GM21717 (cell line): ENCODE measurements around the gene DAPK1.

Experiments
- ATAC-seq: cut with Tn5 transposase; IDR thresholded peaks from one replicate; pipeline ENCODE4 v1.9.1; 2021; ENCODE audit warnings: mild to moderate bottlenecking, moderate library complexity; ENCODE audit not compliant: unreplicated experiment

Gene DAPK1

DNA sequence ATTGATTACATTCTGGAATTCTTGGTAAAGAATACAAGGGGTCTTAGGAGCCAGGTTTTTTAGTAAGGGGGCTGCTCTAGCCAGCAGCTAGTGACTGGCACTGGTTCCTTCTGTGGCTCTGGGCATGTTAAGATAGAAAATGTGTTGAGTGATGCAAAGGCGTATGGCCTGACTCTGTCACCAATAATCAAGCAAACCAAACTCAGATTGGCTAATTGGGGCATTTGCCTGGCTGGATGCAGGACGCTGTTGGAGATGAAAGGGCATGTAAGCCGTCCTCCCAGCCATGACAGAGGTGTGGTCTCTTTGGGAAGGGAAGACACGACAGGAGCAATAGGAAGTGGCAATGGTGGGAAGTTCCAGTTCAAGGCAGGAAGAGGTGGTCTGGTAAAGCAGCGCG lies 140.6 kb downstream of the DAPK1 start:
- ATAC-seq, result no peak

DNA sequence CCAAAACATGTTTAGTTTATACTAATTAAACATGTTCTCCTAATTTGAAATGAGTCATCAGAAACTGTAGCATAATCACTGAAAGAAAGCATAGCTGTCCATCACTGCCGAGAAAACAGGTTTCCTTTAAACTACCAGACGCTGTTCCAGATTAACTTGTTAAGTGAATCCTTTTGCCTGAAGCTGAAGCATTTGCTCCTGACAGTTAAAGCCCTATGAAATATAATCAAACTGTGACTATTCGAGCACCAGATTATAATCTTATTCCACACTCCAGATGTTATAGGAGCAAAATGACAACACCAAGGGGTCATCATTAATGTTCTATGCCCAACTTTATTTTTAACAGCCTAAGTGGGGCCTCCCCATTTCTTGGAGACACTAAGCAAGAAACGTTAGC lies 142.3 kb downstream of the DAPK1 start:
- no peak for ATAC-seq

DNA sequence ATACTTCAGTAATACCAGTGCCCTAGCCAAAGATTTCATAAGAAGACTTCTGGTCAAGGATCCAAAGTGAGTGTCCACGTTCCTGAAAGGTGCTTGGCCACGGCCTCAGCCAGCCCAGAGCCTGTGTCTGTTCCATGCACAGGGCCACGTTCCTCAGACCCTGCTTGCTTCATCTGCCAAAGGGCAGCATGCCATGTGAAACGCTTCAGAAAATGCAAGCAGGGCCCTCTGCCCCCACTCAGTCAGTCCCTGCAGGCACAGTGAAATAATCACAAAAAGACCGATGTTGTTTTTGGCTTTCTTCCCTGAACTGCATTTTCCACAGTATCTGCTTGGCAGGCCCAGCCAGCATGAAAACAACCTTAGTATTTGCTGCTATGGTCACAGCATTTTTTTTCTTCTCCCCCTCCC lies 142.7 kb downstream of the DAPK1 start:
- ATAC-seq, result no peak

DNA sequence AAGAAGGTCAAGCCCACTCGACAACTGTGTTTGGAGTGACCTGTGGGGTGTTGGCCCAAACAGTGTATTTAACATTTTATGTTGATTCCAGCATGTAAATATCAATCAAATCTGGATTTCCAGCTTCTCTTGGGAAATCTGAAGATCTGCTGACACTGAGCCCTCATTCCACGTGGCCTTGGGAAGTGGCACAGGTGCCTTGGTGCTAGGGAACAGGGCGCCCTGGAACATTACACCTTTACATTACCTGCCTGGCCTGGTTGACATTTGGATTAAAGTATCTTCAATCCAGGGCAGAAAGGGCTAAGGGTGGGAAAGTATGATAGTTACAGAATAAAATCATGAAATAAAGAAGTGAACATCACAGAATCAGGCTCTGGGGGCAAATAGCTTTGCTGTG lies 143.4 kb downstream of the DAPK1 start:
- no peak for ATAC-seq

DNA sequence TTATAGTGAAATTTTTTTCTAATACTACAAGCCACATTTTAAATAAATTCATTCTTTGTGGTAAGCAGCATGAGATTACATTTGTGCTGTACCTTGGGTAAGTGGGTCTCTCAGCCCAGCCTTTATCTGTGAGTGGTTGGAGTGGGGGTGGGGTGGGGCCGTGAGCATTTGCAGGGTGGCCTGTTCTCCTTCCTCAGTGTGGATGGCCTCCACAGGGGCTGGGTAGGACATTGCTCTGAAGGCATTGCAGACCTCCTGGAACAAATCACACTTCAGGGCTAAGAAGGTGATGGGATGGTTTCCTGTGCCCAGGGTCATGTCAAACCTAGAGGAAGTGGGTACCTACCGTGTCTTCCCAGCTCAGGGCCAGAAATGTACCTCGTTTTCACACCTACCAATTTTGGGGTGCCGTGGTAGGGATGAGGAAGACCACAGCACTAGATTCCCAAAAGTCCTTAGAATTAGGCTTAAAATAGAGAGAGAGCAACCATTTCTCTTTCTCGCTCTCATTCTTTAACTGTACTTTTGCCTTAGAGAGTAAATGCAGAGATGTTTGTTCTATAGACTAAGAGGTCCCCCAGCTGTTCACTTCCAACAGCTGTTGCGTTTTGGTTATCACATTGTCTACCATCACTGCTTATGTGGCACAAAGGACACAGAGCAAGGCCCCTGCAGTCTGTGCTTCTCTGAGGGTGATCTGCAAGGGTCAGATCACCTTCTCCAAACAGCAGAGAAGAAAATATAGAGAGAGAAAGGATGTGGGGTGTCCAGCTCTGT lies 144.9 kb downstream of the DAPK1 start:
- no peak for ATAC-seq

DNA sequence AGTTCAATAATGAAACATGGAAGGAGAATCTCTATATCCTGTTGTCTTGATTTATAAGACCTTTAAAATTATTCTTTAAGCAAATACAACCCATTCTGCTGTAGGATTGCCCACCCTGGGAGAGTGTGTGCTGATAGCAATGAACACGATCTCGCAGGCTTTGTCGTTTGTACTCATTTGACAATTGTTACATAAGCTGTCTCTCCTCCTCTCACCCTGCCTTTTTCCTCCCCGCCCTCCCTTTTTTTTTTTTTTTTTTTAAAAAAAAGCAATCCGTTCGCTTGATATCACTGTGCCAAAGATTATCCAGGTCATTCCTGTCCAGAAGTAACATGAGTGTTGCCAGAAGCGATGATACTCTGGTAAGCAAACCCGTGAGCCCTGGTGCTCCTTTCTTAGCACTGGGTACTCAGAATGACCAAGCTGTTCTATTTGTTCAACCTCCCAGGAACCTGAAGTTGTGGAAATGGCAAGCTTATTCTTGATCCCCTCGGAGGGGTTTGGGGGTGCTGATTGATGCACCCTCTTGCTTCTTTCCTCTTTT lies 145.5 kb downstream of the DAPK1 start:
- ATAC-seq, result no peak

DNA sequence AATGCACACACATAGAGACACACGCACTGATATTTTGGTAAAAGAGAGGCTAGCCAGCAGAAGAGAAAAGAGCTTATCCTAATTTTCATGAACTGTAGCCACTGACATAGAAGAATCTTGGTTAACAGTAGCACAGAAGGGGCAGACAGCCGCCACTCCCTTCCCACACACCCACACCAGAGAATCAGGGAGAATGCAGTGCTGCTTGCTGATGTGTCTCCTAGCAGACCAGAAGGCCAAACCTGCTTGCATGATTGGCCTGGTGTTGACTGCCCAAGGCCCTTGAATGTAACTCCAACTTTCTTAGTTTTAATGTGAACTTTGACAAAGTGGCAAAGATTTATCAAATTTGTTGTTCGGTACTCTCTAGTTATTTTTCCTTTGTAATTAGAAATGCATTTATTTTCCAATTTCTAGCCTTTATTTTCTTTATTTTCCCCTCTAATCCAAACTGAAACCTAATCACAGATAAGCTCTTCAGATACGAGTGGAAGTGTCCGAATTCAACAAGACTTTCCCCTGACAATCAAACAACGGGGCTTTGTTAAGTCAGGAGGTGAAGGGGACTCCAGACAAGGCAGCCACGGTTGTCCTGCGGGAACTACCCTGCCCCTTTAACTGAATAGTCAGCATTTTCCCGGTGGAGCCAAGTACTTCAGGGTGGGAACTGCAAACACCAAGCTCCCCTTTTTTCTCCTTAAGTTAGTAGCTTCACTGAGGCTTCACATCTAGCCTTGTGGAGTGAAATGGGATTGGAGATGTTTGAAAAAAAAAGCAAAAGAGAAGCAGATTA lies 146.3 kb downstream of the DAPK1 start:
- ATAC-seq, result no peak

DNA sequence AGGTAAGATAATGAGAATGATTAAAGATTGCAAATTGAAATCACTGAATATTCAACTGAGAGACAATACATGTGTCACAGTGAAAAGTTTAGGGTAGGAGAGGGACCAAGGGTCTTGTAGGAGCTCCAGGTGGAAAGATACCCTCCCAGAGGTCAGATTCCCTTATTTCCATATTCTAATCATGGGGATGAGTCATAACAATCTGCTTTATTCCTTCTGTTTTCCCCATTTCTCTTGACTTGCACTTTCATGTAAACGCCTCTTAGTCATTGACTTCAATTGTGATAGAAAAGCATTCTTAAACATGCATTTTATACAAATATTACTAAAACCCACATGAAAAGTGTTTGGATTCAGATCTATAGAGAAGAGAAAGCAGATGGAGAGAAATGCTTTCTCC lies 147.0 kb downstream of the DAPK1 start:
- ATAC-seq, result no peak

DNA sequence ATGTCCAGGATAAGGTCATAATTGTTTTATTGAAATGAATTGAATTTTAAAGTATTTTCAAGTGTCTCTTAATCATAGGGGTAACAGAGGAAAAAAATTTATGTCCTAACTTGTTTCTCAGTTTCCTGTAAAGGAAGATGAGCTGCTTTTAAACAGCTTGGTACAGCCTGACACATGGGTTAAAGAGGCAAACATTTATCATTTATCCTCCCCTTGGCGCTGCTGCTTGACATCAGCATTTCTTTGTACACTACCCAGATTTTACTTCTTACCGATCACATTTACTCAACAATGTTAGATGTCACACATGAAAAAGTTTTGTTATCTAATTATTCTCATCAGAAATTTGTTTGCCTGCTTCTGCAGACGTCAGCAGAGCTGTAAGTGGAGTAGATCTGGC lies 148.9 kb downstream of the DAPK1 start:
- ATAC-seq, result no peak

DNA sequence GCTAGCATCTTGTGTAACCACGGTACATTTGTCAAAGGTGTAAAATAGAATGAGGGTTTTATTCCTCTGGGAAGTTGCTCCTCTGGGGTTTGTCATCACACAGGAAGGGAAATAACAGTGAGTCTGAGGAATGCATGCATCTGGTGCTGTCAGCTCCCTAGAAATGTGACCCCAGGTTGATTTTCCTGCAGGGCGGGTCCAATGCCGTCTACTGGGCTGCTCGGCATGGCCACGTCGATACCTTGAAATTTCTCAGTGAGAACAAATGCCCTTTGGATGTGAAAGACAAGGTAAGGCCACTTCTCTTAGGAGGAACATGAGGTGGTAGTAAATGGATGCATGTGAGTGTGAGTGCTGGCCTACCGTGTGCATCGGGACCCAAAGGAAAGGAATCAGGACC lies 149.4 kb downstream of the DAPK1 start:
- ATAC-seq, result no peak

DNA sequence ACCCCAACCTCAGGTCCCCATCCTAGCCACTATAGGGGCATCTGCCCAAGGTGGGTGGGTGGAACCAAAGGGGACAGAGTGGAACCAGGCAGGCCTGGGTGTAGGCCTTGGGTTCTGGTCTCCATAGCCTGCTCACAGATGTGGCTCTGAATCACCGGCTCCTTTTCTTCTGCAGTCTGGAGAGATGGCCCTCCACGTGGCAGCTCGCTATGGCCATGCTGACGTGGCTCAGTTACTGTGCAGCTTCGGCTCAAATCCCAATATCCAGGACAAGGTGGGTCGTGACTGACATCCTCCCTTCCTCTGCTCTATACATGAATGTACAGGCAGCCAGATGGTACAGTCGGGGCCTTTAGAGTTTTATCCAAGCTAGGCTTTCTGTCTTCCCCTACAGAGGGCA lies 150.9 kb downstream of the DAPK1 start:
- no peak for ATAC-seq

DNA sequence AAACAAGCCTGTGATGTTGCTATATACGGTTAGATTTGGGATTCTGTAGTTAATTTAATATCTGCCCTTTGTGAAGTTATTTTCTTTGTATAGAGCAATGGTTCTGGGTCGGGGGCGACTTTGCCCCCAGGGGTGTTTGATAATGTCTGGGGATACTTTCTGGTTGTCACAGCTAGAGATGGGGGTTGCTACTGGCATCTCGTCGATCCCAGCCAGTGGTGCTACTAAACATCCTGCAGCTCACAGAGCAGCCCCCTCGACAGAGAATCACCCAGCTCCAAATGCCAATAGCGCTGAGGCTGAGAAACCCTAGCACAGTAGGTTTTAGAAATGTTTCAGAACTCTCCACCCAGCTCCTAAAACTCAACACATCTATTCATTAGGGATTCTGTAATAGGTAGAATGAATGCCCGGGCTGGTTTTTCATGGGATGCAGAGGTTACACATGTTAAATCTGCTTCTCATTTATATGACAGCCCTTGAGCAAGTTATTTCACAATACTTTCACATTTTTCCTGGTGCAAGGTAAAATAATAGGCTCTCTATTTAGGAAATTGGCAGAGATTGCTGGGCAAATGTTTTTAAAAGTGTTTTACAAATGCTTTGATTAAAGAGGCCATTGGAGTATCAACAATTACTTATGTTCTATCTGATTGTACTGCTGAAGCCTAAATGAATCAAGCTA lies 153.1 kb downstream of the DAPK1 start:
- no peak for ATAC-seq

DNA sequence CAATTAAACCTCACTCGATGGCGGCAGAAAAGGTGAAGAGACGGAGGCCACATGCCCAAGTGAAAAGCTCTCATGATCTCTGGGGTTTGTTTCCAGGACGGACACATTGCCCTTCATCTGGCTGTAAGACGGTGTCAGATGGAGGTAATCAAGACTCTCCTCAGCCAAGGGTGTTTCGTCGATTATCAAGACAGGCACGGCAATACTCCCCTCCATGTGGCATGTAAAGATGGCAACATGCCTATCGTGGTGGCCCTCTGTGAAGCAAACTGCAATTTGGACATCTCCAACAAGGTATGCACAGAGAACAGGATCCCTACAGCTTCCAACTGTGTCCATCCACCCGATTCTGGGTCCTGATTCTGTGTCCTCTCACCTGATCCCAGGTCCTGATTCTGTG lies 153.8 kb downstream of the DAPK1 start:
- ATAC-seq, result no peak

DNA sequence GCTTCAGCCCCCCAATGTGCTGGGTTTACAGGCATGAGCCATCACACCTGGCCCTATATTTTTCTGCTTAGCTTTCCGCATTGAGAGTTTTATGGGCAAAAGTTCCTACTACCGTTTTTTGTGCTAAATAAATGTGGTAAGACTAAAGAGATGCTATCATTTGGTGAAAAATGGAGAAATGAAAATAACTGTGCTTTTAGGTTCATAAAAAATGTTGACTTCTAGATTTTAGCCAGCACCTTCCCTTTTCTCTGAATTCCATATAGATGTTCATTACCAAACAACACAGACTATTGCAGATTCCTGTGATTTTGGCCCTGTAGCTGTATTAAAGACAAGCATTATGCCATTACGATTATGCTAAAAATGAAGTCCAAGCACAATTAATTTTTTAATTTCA lies 156.3 kb downstream of the DAPK1 start:
- no peak for ATAC-seq

DNA sequence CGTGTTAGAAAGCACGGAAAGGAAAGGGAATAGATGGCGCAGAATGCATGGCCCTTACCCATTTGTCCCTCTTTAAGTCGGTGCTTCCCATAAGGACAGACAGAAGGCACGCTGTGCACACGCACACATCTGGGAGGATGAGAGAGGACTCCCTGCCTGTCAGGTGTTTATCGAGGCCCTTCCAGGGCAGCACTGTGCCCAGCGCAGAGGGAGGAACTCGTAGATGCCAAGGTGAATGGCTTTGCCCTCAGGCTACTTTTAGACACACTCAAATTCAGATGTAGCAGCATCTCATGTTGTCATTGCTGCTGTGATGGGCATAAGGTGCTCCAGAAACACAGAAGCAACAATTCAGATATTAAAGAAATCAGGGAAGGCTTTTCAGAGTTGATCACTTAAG lies 158.1 kb downstream of the DAPK1 start:
- no peak for ATAC-seq

DNA sequence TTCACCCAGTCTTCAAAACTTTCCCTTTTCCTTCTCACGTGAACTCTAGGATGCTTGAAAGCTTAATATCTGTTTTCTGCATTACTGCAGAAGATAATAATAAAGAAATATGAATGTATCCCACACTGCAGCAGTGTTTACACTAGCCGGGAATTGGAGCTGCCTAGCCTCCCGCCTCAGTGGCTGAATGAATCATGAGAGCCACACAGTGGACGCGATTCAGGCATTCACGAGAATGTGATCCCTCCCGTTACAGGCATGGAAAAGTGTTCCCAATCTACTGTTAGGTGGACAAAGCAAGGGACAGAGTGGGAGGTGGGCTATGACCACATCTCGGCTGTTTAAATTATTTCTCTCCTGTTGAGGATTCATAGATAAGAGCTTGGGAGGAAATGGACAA lies 158.8 kb downstream of the DAPK1 start:
- ATAC-seq, result no peak

DNA sequence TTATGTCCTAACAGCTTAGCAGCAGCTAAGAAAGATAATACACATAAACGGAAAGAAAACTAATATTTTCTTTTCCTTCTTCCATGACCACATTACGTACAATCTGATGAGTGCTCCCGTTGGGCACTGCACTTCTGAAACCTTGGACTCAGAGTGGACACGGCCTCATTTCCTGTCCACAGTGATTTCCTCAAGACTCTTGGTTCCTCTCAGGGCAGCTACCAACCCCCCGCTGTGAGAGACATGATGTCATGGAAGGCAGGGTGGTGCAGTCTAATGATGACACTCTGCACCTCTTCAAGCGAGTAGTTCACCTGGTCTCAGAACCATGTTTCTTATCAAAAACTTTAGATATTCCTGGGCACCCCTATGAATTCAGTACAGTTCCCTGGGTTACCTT lies 159.5 kb downstream of the DAPK1 start:
- ATAC-seq, result no peak

DNA sequence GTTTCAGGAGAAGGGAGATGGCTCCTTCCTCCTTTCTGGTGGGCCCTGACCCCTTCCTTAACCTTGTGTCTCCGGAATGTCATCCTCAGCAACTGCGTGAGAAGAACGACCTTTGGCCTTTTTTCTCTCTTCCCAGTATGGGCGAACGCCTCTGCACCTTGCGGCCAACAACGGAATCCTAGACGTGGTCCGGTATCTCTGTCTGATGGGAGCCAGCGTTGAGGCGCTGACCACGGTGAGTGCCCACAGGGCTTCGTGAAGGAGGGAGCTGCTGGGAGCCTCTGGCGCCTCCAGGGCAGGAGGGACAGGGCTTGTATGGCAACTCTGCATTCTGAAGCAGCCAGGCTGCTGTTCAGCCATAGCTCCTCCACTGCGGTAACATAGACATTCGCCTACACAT lies 160.2 kb downstream of the DAPK1 start:
- no peak for ATAC-seq

DNA sequence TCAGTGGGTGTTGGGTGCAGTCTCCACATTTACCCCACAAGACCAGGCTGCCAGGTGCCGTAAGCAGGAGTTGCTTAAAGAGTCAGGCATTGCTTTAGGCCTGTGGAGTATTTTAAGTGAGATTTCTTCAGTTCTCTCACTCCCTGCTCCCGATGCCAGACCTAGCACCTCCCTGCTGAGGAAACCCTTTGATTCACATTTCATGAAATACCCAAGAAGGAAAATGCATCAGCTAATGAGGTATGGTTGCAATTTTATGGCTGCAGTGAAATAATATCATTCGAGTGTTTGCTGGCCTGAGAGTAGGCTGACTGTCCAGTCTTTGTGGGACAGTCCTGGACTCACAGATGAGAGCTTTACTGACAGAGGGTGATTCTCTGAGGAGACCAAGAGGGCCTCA lies 160.8 kb downstream of the DAPK1 start:
- no peak for ATAC-seq

DNA sequence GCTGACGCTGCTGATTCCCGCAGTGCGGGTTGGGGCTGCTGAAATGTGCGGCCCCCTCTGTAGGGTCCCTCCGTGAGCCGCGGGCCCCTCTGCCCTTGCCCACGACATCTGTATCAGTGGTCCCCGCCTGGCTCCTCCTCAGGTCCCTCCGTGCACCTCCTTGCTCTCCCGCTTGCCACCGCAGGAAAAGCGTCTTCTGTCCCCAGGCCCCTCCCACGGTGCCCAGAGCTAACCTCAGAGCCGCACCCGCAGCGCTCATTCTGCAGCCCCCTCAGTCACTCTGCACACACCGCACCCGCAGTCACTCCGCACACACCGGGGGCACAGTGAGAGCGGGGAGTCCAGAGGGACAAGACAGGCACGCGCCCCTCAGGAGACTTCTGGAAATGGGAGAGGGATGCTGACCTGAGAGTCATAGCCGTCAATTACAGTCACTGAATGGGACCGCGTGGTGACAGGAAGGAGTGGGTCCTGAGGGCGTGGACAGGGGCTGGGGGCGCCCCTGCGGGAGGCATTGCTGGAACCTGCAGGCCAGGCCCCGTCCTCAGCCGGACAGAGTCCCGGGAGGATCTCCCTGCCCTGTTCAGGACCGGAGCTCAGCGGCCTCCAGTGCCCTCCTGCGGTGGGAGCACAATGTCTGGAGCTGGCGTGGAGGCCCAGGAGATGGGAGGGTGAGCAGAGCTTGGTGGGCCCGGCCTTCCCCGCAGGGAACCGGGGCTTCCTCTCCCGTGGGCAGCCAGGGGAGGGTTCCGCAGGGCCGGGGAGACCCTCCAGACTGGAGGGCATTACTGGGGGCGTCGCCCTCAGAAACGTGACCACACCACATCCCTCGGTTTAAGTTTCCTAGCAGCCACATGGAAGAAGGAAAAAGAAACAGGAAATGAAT lies 162.1 kb downstream of the DAPK1 start:
- no peak for ATAC-seq

DNA sequence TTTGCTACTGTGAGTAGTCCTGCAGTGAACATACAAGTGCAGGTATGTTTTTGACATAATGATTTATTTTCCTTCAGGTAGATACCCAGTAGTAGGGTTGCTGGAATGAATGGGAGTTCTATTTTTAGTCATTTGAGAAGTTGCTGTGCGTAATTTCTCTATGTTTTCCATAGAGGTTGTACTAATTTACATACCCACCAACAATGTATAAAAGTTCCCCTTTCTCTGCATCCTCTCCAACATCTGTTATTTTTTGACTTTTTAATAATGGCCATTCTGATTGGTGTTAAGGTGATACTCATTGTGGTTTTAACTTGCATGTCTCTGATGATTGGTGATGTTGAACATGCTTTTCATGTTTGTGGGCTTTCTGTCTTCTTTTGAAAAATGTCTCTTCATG lies 163.6 kb downstream of the DAPK1 start:
- no peak for ATAC-seq
